Measurements from ENCODE around the gene CDH1.

GRCh38 chr16:68790944-68791343 lies 53.9 kb downstream of the CDH1 start:
- TF ChIP-seq CTCF (IDR thresholded peaks at IDR 0.05) (no peak), POLR2A (IDR thresholded peaks at IDR 0.05) (no peak)

Measured in heart left ventricle (tissue), 13 donors.